ENCODE measurements around the gene SPTBN4.

DNA sequence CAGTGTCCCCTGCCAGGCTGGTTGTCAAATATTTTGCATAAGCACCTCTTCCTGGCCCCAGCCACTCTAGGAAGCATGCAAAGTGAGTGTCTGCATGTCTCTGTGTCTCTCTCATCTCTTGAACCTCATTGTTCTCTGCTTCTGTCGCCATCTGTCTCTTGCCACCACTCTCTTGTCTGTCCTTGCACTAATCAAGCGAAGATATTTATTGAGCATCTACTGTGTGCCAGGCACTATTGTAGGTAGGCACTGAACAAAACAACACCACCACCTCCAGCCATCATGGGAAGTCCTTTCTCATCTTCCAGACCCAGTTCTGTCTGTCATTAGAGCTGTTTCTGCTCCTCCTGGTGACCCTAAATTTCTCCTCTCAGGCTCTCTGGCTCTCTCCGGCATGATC, 57.9 kb downstream of the SPTBN4 start:
- no peak for TF ChIP-seq GABPA (IDR thresholded peaks at IDR 0.05; ENCODE audit: low read depth)
- no peak for TF ChIP-seq CTCF (IDR thresholded peaks at IDR 0.05; ENCODE audit: insufficient read depth, low read length)
- no peak for TF ChIP-seq POLR2AphosphoS5 (IDR thresholded peaks at IDR 0.05; ENCODE audit: low read depth)
- TF ChIP-seq REST (IDR thresholded peaks at IDR 0.05; ENCODE audit: insufficient replicate concordance, low read depth) = no peak
